ENCODE results near the gene ACER2. TPM values are rescaled to one million over a fixed set of nuclear protein-coding genes. Genes with fewer than 3 reads are reported as not detected.

The ACER2 gene
- total and polyA plus RNA-seq, 10 of the 15 experiments (the other 5 are each of a cell fraction or from before 2014, with no cell fraction given), result 0.07 to 3.1 (median 2.2) TPM

DNA sequence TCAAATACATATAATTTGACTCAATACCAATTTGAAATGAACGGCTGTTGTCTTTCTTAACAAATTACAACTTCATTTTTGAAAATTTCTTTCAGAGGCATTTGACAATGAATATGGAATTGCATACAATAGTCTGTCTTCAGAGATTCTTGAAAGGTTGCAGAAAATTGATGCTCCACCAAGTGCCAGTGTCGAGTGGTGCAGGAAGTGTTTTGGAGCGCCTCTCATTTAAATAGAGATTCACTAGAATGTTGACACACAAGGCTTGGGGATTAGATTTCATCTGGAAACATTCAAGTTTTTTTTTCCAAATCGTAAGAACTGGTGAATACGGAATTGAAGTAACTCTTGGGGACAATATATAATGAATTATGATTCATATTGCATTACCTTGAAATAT, 36.9 kb upstream of the ACER2 start:
- ATAC-seq (no peak), FAIRE-seq (no peak), DNase-seq (ENCODE audit: low read depth, low spot score) (no peak)
- intact Hi-C loops (cut with micrococcal nuclease; ENCODE audit: unreplicated experiment), result no loop called here
- ChIA-PET POLR2A (interaction anchor here (0.7 kb wide), 1 partner anchor 89 kb away, joined by 7 read pairs; no protein-coding TSS in a partner anchor), CTCF (interaction anchor here (1.5 kb wide), 1 partner anchor 85 kb away, joined by 6 read pairs; no protein-coding TSS in a partner anchor), RAD21 (ENCODE audit: unreplicated experiment) (interaction anchor here (1.0 kb wide), 1 partner anchor 82 kb away, joined by 4 read pairs; no protein-coding TSS in a partner anchor), SMC1A (ENCODE audit: uncharacterized antibody, unreplicated experiment) (interaction anchor here (1.1 to 1.5 kb wide), 2 partner anchors 8 to 75 kb away, joined by 3 to 6 read pairs; partner anchors contain the start of gene RPS6)
- Histone ChIP-seq H4K20me1 (ENCODE audit: control insufficient read depth, insufficient read depth) (no peaks in the 10 kb centered on the region), H2AFZ (ENCODE audit: control insufficient read depth, low read depth, low read length) (no peak overlapping the region), H3K9ac (ENCODE audit: control insufficient read depth, insufficient read depth, low read length) (no peak overlapping the region), H3K4me3 (no peak overlapping the region), H3K27me3 (replicated peaks in 1 of 2; ENCODE audit: control insufficient read depth in 2 of 2, insufficient read depth in 2 of 2, low read length in 1 of 2) (no peaks in the 10 kb centered on the region), H3K79me2 (ENCODE audit: control insufficient read depth, insufficient read depth, low read length) (peaks cover 5% of the 10 kb centered on the region), H3K4me2 (ENCODE audit: control insufficient read depth, insufficient read depth) (no peak overlapping the region), H3K36me3 (ENCODE audit: control insufficient read depth in 2 of 2, insufficient read depth in 2 of 2, low read length in 1 of 2) (peaks cover 5 to 25% of the 10 kb centered on the region in 2 experiments), H3K4me1 (ENCODE audit: control insufficient read depth, insufficient read depth, low read length) (no peaks in the 10 kb centered on the region), H3K9me3 (replicated peaks; ENCODE audit: control insufficient read depth, insufficient read depth, low read length) (no peaks in the 10 kb centered on the region), H3K27ac (ENCODE audit: control insufficient read depth, insufficient read depth) (no peak overlapping the region)
- no TSS peak for BruUV-seq (replicated peaks)
- in situ Hi-C loops (cut with MboI), result no loop called here
- WGBS (ENCODE audit: insufficient coverage, insufficient replicate concordance, low lambda C conversion rate, missing lambda C conversion rate), result 92% methylated on average over 5 of the region's 5 CpGs
- TF ChIP-seq YY1 (IDR thresholded peaks at IDR 0.05; ENCODE audit: low read depth, low read length), result no peak
- no peak for TF ChIP-seq RAD21 (IDR thresholded peaks at IDR 0.05; ENCODE audit: insufficient read depth, low read depth, low read length)
- TF ChIP-seq NR2C1 (IDR thresholded peaks at IDR 0.05), result no peak
- no peak for TF ChIP-seq RFX5 (IDR thresholded peaks at IDR 0.05; ENCODE audit: low read depth, low read length)
- TF ChIP-seq NR2F1 (conservative IDR thresholded peaks at IDR 0.05), result no peak
- no peak for TF ChIP-seq TARDBP (IDR thresholded peaks at IDR 0.05; ENCODE audit: borderline replicate concordance)
- no peak for TF ChIP-seq SUZ12 (IDR thresholded peaks at IDR 0.05; ENCODE audit: unreplicated experiment)
- no peak for TF ChIP-seq POLR2AphosphoS5 (IDR thresholded peaks at IDR 0.05; ENCODE audit: low read length)
- no peak for TF ChIP-seq CBX5 (IDR thresholded peaks at IDR 0.05; ENCODE audit: low read depth)
- TF ChIP-seq SMAD1 (IDR thresholded peaks at IDR 0.05; ENCODE audit: low read depth, partially characterized antibody), result no peak
- TF ChIP-seq SP1 (IDR thresholded peaks at IDR 0.05; ENCODE audit: low read depth, low read length), result no peak
- TF ChIP-seq JUND (IDR thresholded peaks at IDR 0.05; ENCODE audit: low read depth, low read length), result no peak
- TF ChIP-seq, protein P1, sequence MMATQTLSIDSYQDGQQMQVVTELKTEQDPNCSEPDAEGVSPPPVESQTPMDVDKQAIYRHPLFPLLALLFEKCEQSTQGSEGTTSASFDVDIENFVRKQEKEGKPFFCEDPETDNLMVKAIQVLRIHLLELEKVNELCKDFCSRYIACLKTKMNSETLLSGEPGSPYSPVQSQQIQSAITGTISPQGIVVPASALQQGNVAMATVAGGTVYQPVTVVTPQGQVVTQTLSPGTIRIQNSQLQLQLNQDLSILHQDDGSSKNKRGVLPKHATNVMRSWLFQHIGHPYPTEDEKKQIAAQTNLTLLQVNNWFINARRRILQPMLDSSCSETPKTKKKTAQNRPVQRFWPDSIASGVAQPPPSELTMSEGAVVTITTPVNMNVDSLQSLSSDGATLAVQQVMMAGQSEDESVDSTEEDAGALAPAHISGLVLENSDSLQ (IDR thresholded peaks at IDR 0.05), result no peak
- no peak for TF ChIP-seq ZNF622 (IDR thresholded peaks at IDR 0.05)
- no peak for TF ChIP-seq TCF3 (IDR thresholded peaks at IDR 0.05; ENCODE audit: borderline replicate concordance, insufficient read depth, low read depth, low read length)
- TF ChIP-seq USF1 (IDR thresholded peaks at IDR 0.05; ENCODE audit: borderline replicate concordance, extremely low read length, insufficient read depth, low read depth, low read length), result no peak
- no peak for TF ChIP-seq SIX5 (IDR thresholded peaks at IDR 0.05; ENCODE audit: low read depth, low read length, severe bottlenecking)
- no peak for TF ChIP-seq SIN3A (IDR thresholded peaks at IDR 0.05; ENCODE audit: low read depth, low read length)

Measured in GM12878 (cell line).